WTC11 (cell line): ENCODE results near the gene C6orf163.

Source experiments
- ATF3 ChIP-seq: sonication (generic); formaldehyde crosslinking; conservative IDR thresholded peaks from 2 replicates; pipeline ENCODE4 v1.8.1; 2022; ENCODE audit warnings: mild to moderate bottlenecking, missing genetic modification reagents
- CTCF ChIP-seq: fragments of 200-600 bp; IDR thresholded peaks from 2 replicates; pipeline ENCODE4 v1.8.0; 2022; ENCODE audit warnings: antibody characterized with exemption
- E2F4 ChIP-seq: sonication (generic); formaldehyde crosslinking; IDR thresholded peaks from 2 replicates; pipeline ENCODE4 v1.8.1; 2022; ENCODE audit warnings: low read depth, mild to moderate bottlenecking, moderate library complexity, missing genetic modification reagents, borderline replicate concordance
- ESRRA ChIP-seq: sonication (generic); formaldehyde crosslinking; IDR thresholded peaks from 2 replicates; pipeline ENCODE4 v1.8.1; 2022; ENCODE audit warnings: mild to moderate bottlenecking, missing genetic modification reagents, borderline replicate concordance
- GABPB1 ChIP-seq: sonication (generic); formaldehyde crosslinking; IDR thresholded peaks from 2 replicates; pipeline ENCODE4 v1.8.1; 2023; ENCODE audit warnings: mild to moderate bottlenecking, missing genetic modification reagents
- GRHL2 ChIP-seq: fragments of 250-450 bp; sonication (Bioruptor Pico); IDR thresholded peaks from 2 replicates; pipeline ENCODE4 v1.8.0; 2022; ENCODE audit warnings: mild to moderate bottlenecking, moderate library complexity; ENCODE audit not compliant: insufficient replicate concordance, severe bottlenecking
- MAX ChIP-seq: sonication (generic); formaldehyde crosslinking; IDR thresholded peaks from 2 replicates; pipeline ENCODE4 v1.8.0; 2022; ENCODE audit warnings: mild to moderate bottlenecking, missing genetic modification reagents
- USF2 ChIP-seq: sonication (generic); formaldehyde crosslinking; IDR thresholded peaks from 2 replicates; pipeline ENCODE4 v1.8.1; 2023; ENCODE audit warnings: mild to moderate bottlenecking, missing genetic modification reagents, moderate library complexity
- ZNF121 ChIP-seq: sonication (generic); formaldehyde crosslinking; IDR thresholded peaks from 2 replicates; pipeline ENCODE4 v1.8.0; 2023; ENCODE audit warnings: missing genetic modification reagents
- ZNF232 ChIP-seq: sonication (generic); formaldehyde crosslinking; IDR thresholded peaks from 2 replicates; pipeline ENCODE4 v1.8.0; 2022; ENCODE audit warnings: mild to moderate bottlenecking, missing genetic modification reagents
- ZNF423 ChIP-seq: fragments of 250-450 bp; sonication (Bioruptor Pico); IDR thresholded peaks from 2 replicates; pipeline ENCODE4 v2.1.2; 2022; ENCODE audit warnings: mild to moderate bottlenecking, moderate library complexity

- no peak for TF ChIP-seq GRHL2 (CRISPR knock-in tag)
- TF ChIP-seq GABPB1 (CRISPR knock-in tag): no peak
- TF ChIP-seq CTCF: no peak
- no peak for TF ChIP-seq USF2 (CRISPR knock-in tag)
- TF ChIP-seq ATF3: no peak
- TF ChIP-seq ZNF423 (CRISPR knock-in tag): no peak
- no peak for TF ChIP-seq E2F4 (CRISPR knock-in tag)
- no peak for TF ChIP-seq ZNF232
- TF ChIP-seq ESRRA (CRISPR knock-in tag): no peak
- no peak for TF ChIP-seq ZNF121 (CRISPR knock-in tag)
- TF ChIP-seq MAX (CRISPR knock-in tag): no peak; the same call in 1 of the 2 replicates
Observed at GRCh38 chr6:87407901-87408720, 63.5 kb downstream of the C6orf163 start, which contains the start of gene CFAP206.
